MCF 10A (cell line): ENCODE results near the gene TAS2R4. TPM values are rescaled to one million over a fixed set of nuclear protein-coding genes. Genes with fewer than 3 reads are reported as not detected.

Experiments used
- BruUV-seq: library from RNA; stranded (reverse); fragments of 400-500 nt; replicated peaks from 2 replicates; lab custom pipeline; 2021; lab: Mats Ljungman, UMichigan
- CTCF ChIA-PET: fragments of 300-600 bp; sonication (Branson Sonifier 250); formaldehyde crosslinking; extraction: SDS; loops from one replicate; lab custom pipeline; 2021; ENCODE audit warnings: antibody characterized with exemption, inconsistent platforms; lab: Yijun Ruan, JAX
- POLR2A ChIA-PET: fragments of 300-600, 350-650 bp; sonication (Branson Sonifier 250); formaldehyde crosslinking; extraction: SDS; loops from one replicate; lab custom pipeline; 2020; ENCODE audit warnings: antibody characterized with exemption, inconsistent platforms; lab: Yijun Ruan, JAX
- DNase-seq: peaks from one replicate; pipeline ENCODE4 v3.0.0-alpha.2; 2018; ENCODE audit not compliant: unreplicated experiment
- H3K27ac Mint-ChIP-seq: one replicate; pipeline ENCODE4 v1.8.0; 2022; ENCODE audit warnings: mild to moderate bottlenecking, low read depth, mixed read lengths; ENCODE audit not compliant: unreplicated experiment
- H3K27me3 Mint-ChIP-seq: one replicate; pipeline ENCODE4 v1.8.0; 2022; ENCODE audit warnings: mixed read lengths; ENCODE audit not compliant: insufficient read depth, unreplicated experiment
- H3K36me3 Mint-ChIP-seq: one replicate; pipeline ENCODE4 v1.8.0; 2022; ENCODE audit warnings: mild to moderate bottlenecking, moderate library complexity, mixed read lengths; ENCODE audit not compliant: insufficient read depth, unreplicated experiment
- H3K4me1 Mint-ChIP-seq: one replicate; pipeline ENCODE4 v1.8.0; 2022; ENCODE audit warnings: mixed read lengths; ENCODE audit not compliant: insufficient read depth, unreplicated experiment
- H3K4me3 Mint-ChIP-seq: one replicate; pipeline ENCODE4 v1.8.0; 2022; ENCODE audit warnings: mild to moderate bottlenecking, moderate library complexity, mixed read lengths; ENCODE audit not compliant: unreplicated experiment
- H3K9me3 Mint-ChIP-seq: one replicate; pipeline ENCODE4 v1.8.0; 2022; ENCODE audit warnings: mixed read lengths; ENCODE audit not compliant: unreplicated experiment
- intact Hi-C: fragments of 100-400 bp; cut with micrococcal nuclease; formaldehyde crosslinking; loops from 2 replicates; pipeline ENCODE4 v1.14.1; 2022
- total RNA-seq: library from RNA; stranded (reverse); gene quantifications from 2 replicates; pipeline ENCODE4 v1.2.3, GENCODE V29; 2022
- TF ChIP-seq, protein P1 (sequence below): fragments of 200-600 bp; IDR thresholded peaks from one replicate; pipeline ENCODE4 v1.8.0; 2022; ENCODE audit warnings: antibody characterized with exemption, mild to moderate bottlenecking; ENCODE audit not compliant: unreplicated experiment

The TAS2R4 gene
- total RNA-seq, 1 experiment from 2014 or later, result 2.5 TPM

GRCh38 chr7:141785706-141786552, 9.5 kb downstream of the TAS2R4 start:
- no peaks in the 10 kb centered on the region for H3K27me3 Mint-ChIP-seq
- DNase-seq, result peak; percentile 62
- peaks cover 25% of the 10 kb centered on the region for H3K36me3 Mint-ChIP-seq
- H3K27ac Mint-ChIP-seq, result no peak overlapping the region
- intact Hi-C loops, result no loop called here
- POLR2A ChIA-PET, result interaction anchor here (1.4 kb wide), 1 partner anchor 16 kb away, joined by 5 read pairs; no protein-coding TSS in a partner anchor
- H3K4me1 Mint-ChIP-seq, result no peaks in the 10 kb centered on the region
- no peak overlapping the region for H3K4me3 Mint-ChIP-seq
- CTCF ChIA-PET, result interaction anchor here (0.6 to 2.3 kb wide), 41 partner anchors 9 to 505 kb away, joined by 3 to 30 read pairs (median 5); partner anchors contain the start of genes DENND11, PRSS37, TAS2R3 and TAS2R4
- TF ChIP-seq, protein P1, sequence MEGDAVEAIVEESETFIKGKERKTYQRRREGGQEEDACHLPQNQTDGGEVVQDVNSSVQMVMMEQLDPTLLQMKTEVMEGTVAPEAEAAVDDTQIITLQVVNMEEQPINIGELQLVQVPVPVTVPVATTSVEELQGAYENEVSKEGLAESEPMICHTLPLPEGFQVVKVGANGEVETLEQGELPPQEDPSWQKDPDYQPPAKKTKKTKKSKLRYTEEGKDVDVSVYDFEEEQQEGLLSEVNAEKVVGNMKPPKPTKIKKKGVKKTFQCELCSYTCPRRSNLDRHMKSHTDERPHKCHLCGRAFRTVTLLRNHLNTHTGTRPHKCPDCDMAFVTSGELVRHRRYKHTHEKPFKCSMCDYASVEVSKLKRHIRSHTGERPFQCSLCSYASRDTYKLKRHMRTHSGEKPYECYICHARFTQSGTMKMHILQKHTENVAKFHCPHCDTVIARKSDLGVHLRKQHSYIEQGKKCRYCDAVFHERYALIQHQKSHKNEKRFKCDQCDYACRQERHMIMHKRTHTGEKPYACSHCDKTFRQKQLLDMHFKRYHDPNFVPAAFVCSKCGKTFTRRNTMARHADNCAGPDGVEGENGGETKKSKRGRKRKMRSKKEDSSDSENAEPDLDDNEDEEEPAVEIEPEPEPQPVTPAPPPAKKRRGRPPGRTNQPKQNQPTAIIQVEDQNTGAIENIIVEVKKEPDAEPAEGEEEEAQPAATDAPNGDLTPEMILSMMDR, result peak; percentile 54
- no peaks in the 10 kb centered on the region for H3K9me3 Mint-ChIP-seq
- BruUV-seq, result no TSS peak

DNA sequence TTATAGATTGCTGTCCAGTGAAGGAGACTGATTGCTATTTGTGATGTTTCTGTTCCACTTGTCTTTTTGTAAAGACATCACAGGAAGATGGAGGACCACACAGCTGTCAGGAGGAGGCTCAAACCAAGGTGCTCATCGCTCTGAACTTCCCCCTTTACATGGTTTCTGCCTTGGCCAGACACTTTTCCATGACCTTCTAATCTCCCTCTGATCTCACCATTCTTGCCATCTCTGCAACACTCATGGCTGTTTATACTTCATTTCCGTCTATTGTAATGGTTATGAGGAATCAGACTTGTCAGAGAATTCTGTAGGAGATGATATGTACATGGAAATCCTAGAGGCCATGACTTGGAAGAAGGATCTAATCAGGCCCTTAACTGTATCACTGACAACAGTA, 11.8 kb downstream of the TAS2R4 start:
- Mint-ChIP-seq H3K27me3 (no peaks in the 10 kb centered on the region), H3K4me1 (no peaks in the 10 kb centered on the region), H3K9me3 (no peaks in the 10 kb centered on the region), H3K4me3 (no peak overlapping the region), H3K27ac (no peak overlapping the region), H3K36me3 (peaks cover 30% of the 10 kb centered on the region)
- TF ChIP-seq, protein P1, result no peak
- BruUV-seq, result no TSS peak
- DNase-seq, result no peak
- ChIA-PET CTCF (no interaction called here), POLR2A (interaction anchor here (1.1 kb wide), 1 partner anchor 9 kb away, joined by 4 read pairs; no protein-coding TSS in a partner anchor)
- intact Hi-C loops, result no loop called here

GRCh38 chr7:141789917-141790316, 13.4 kb downstream of the TAS2R4 start, which contains the start of gene TAS2R5:
Gene TAS2R5, plus strand, starts transcription at chr7:141790217. Its CDS starts 145 bp downstream, at chr7:141790362.
- Mint-ChIP-seq H3K4me3 (no peak within 1 kb of the TSS), H3K4me1 (no peaks in the 10 kb centered on the region), H3K9me3 (no peaks in the 10 kb centered on the region), H3K27me3 (no peaks in the 10 kb centered on the region), H3K27ac (no peak within 1 kb of the TSS), H3K36me3 (peaks cover 37% of the 10 kb centered on the region)
- CTCF ChIA-PET, result interaction anchor here (0.6 to 1.4 kb wide), 3 partner anchors 52 to 561 kb away, joined by 3 to 4 read pairs (median 4); no protein-coding TSS in a partner anchor
- POLR2A ChIA-PET, result no interaction called here
- DNase-seq, result no peak
- TF ChIP-seq, protein P1, result no peak
- intact Hi-C loops, result no loop called here
- BruUV-seq, result no TSS peak

DNA sequence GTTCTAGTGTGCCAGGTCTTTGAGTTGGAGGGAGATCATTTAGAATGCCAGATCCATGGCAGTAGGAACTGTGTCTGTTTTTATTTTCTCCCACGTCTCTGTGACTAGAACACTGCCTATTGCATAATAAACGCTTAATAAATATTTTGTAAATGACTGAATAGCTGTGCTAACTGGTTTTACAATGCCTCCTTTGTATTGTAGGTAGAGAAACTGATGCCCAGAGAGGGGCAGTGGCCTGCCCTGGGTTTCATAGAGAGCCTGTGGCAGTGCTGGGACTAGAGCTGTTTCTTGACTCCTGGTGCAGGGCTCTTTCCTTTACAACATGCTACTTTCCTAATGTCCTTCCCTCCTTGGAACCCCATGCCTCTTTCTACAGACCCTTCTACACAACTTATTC, 16.1 kb downstream of the TAS2R4 start:
- H3K27ac Mint-ChIP-seq, result no peak overlapping the region
- ChIA-PET CTCF (no interaction called here), POLR2A (interaction anchor here (0.6 kb wide), 1 partner anchor 13 kb away, joined by 3 read pairs; no protein-coding TSS in a partner anchor)
- TF ChIP-seq, protein P1, result no peak
- intact Hi-C loops, result no loop called here
- no peak overlapping the region for H3K4me3 Mint-ChIP-seq
- peaks cover 44% of the 10 kb centered on the region for H3K36me3 Mint-ChIP-seq
- H3K4me1 Mint-ChIP-seq, result no peaks in the 10 kb centered on the region
- H3K9me3 Mint-ChIP-seq, result no peaks in the 10 kb centered on the region
- BruUV-seq, result no TSS peak
- DNase-seq, result no peak
- H3K27me3 Mint-ChIP-seq, result no peaks in the 10 kb centered on the region
